HG03571 (cell line): ENCODE data around the gene RIN1.
"Not testable (repeated sequence)": the region's sequence is repeated elsewhere in the genome, so short reads cannot be mapped to it uniquely, and the experiment has no call there.

Source experiments
- ATAC-seq: cut with Tn5 transposase; IDR thresholded peaks from one replicate; pipeline ENCODE4 v1.9.1; 2021; ENCODE audit not compliant: unreplicated experiment

RIN1 gene

GRCh38 chr11:66360406-66361073, 24.3 kb upstream of the RIN1 start:
- ATAC-seq: no peak

- ATAC-seq: no peak
These were observed 23.4 kb upstream of the RIN1 start for GRCh38 chr11:66359662-66360087.

DNA sequence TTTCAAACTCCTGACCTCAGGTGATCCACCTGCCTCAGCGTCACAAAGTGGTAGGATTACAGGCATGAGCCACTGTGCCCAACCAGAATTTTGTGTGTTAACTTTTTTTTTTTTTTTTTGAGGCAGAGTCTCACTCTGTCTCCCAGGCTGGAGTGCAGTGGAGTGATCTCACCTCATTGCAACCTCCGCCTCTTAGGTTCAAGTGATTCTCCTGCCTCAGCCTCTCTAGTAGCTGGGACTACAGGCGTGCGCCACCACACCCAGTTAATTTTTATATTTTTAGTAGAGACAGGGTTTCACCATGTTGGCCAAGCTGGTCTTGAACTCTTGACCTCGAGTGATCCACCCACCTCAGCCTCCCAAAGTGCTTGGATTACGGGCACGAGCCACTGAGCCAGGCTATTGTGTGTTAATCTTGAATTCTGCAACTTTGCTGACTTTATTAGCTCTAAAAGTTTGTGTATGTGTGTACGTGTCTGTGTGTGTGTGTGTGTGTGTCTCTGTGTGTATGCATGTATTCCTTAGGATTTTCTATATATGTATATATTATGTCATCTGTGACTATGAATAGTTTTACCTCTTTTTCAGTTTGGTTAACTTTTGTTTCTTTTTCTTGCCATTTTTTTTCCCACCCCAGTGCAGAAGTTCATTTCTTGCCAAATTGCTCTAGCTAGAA, 14.5 kb upstream of the RIN1 start:
- ATAC-seq: not testable (repeated sequence)

DNA sequence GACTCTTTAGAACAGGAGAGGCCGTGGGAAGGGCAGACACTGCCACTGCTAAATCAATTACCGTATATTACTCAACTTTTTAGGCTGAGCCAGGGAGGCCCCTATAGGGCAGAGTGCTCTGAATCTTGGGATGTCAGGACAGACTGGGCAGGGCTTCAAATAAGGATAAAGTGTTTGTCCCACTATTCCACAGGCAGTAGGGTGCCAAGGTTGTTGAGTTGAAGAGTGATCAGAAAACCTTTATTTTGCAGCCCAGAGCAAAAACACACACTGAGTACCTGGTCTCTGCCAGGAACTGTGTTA, 12.8 kb upstream of the RIN1 start:
- ATAC-seq: no peak

DNA sequence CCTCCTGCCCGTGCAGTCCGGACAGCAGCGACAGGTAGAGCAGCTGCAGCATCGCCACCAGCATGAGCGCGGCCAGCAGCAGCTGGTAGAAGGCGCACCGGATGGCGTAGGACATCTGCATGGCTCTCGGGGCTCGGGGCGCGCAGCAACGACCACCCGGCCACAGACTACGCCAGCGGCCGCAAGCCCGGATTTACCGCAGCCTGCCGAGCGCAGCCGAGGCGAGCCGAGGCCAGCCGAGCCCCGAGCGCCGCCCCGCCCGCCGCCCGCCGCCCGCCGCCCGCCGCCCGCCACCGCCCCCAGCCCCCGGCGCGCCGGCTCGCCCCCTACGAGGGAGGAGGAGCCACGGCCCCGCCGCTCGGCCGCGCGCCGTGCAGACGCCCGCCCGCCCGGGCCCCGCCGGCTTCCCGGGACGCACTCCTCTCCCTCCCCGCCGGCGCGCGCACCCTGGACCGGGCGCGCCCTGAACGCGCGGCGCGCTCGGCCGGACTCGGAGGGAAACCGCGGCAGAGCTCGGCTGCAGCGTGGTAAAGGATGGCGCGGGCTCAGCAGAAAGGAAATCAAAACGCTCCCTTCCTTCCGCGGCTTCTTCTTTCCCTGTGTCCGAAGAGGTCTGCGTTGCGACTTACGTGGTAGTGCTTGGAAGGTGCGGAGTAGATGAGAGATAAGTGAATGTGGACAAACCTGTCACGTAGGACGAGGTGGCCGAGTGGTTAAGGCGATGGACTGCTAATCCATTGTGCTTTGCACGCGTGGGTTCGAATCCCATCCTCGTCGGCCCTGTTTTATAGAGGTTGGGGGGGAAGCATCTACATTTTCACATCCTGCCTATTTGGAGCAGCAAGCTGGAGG, 11.4 kb upstream of the RIN1 start, which contains the start of gene B4GAT1:
Gene B4GAT1, minus strand, starts transcription at position 205 of the 852 bp plus-strand sequence. Its CDS starts 84 bp downstream, at position 121.
- peak; percentile 31 for ATAC-seq

GRCh38 chr11:66346476-66347424, 10.5 kb upstream of the RIN1 start:
- ATAC-seq: no peak

- no peak for ATAC-seq
These were observed 9.0 kb upstream of the RIN1 start for GRCh38 chr11:66345316-66345649.

DNA sequence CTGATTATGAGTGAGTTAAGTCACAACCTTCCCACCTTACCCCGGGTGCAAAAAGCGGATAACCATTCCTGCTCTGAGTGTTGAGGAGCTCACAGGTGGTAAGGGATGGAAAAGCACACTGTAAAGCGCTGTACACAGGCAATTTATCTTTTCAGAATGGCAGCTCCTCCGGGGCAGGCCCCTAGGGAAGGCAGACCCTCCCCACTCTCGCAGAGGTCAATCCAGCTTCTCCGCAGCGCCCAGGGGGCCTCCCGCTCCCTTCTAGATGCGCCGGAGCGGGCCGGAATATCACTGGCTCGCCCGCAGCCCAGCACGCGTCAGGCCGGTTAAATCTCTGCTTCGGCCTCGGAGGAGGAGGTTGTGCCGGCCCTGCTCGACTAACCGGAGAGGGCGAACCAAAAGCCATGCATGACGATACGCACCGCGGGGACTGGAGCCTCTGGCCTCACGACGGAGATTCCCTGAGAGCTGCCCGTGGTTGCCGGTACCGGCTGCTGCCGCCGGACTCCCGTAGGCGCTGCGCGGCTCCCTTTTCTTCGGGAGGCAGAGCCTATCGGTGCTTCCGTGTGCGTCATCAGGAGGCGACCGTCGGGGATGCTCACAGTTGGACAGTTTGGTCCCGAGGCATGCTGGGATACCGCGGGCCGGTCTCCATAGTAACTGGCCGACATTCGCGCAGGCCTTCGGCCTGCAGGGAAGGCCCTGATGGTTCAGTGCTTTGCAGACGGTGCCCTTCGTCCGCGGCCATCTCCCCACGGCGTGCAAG, 8.5 kb upstream of the RIN1 start, which contains the start of gene BRMS1:
Gene BRMS1, minus strand, starts transcription at position 555 of the 766 bp plus-strand sequence. CDS start 2,870 bp downstream, outside the sequence.
- peak; percentile 62 for ATAC-seq

- no peak for ATAC-seq
These were observed 6.9 kb upstream of the RIN1 start for GRCh38 chr11:66343176-66343575.

- ATAC-seq: no peak
These were observed 5.4 kb upstream of the RIN1 start for GRCh38 chr11:66341502-66342126.

- no peak for ATAC-seq
These were observed 4.6 kb upstream of the RIN1 start for GRCh38 chr11:66340596-66341501.

DNA sequence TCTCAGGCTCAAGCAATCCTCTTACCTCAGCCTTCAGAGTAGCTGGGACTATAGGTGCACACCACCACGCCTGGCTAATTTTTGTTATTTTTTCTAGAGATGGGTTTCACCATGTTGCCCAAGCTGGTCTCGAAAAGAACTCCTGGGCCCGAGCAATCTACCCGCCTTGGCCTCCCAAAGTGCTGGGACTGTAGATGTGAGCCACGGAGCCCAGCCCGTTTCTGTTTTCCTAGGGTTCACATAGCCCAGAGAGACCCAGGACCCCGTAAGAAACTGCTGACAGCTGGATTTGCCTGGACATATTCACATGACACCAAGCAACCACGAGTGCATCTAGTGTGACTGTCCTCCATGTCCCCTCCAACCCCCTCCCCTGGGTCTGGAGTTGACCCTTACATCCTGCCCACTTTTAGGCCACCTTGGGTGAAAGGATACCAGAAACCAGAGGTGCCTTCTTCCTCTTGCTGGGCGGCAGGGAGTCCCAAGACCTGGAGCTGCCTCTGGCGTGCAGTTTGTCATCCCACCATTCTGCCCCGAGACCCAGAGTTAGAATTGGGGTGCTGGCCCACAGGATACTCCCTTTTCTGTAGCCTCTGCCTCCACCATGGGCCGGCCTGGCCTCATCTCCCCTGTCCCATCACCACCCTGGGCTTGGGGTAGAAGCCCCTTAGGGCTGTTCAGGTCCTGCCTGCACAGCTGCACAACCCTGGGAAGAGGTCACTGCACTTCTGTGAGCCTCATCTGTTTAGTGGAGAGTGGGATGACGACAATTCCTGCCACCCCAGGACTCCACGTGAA, 3.7 kb upstream of the RIN1 start:
- ATAC-seq: no peak

DNA sequence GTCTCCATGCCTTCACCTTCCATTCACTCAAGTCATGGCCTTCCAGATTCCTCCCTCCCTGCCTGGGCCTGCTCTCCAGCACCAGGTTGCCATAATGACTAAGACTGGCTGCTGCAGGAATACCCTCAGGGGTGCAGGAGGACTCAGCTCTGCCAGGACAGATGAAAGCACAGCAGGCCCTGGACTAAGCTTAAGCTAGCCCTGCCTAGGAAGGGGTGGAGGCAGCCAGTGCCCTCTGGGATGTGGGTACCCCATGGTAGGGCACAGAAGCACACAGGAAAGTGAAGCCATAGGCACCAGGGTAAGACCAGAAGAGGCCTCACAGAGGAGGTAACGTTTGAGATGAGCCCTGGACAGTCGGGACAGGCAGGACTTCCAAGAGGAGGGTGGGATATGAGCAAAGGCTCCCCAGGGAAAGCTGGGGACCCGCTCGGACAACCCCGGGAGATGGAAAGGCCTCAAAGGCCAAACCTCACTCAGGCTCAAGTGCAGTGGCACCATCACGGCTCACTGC, 3.0 kb upstream of the RIN1 start:
- no peak for ATAC-seq

- ATAC-seq: no peak
These were observed 2.3 kb upstream of the RIN1 start for GRCh38 chr11:66338276-66339161.

- ATAC-seq: no peak
These were observed 1.1 kb upstream of the RIN1 start for GRCh38 chr11:66337103-66337899.
